HepG2 (cell line): ENCODE data around the gene INHA. TPM values are rescaled to one million over a fixed set of nuclear protein-coding genes. Genes with fewer than 3 reads are reported as not detected.

Experiments used
- ATF1 ChIP-seq: IDR thresholded peaks from 2 replicates; pipeline ENCODE4 v1.6.1; 2016; ENCODE audit warnings: mild to moderate bottlenecking, control low read depth
- CREB1 ChIP-seq, 2 experiments: fragments of 450-650 bp in 1 of 2; IDR thresholded peaks; 2 replicates each; pipeline ENCODE4 v1.6.1; 2016 to 2017; ENCODE audit warnings: control low read depth in 1 of 2, mild to moderate bottlenecking in 1 of 2, missing compliant biosample characterization in 1 of 2, missing genetic modification characterization in 1 of 2
- FOXP1 ChIP-seq, 2 experiments: fragments of 450-650 bp in 1 of 2; IDR thresholded peaks; 2 replicates each; pipeline ENCODE4 v1.6.1; 2017 to 2018; ENCODE audit warnings: antibody characterized with exemption in 1 of 2
- JDP2 ChIP-seq: sonication (generic); formaldehyde crosslinking; IDR thresholded peaks from 2 replicates; pipeline ENCODE4 v1.8.1; 2022; ENCODE audit warnings: missing genetic modification reagents, borderline replicate concordance
- NFIB ChIP-seq: sonication (generic); formaldehyde crosslinking; IDR thresholded peaks from 2 replicates; pipeline ENCODE4 v1.9.0; 2021; ENCODE audit warnings: missing genetic modification reagents, mild to moderate bottlenecking, borderline replicate concordance
- PRPF4 ChIP-seq: fragments of 200-400 bp; formaldehyde crosslinking; IDR thresholded peaks from 2 replicates; pipeline ENCODE4 v1.6.1; 2016; ENCODE audit warnings: low read length, low read depth; ENCODE audit not compliant: poor library complexity, severe bottlenecking
- RERE ChIP-seq: IDR thresholded peaks from 2 replicates; pipeline ENCODE4 v1.6.1; 2016; ENCODE audit warnings: low read depth, missing genetic modification reagents, missing compliant biosample characterization
- SMAD1 ChIP-seq: sonication (generic); formaldehyde crosslinking; IDR thresholded peaks from 2 replicates; pipeline ENCODE4 v1.4.0; 2020; ENCODE audit warnings: missing genetic modification reagents, low read depth, mild to moderate bottlenecking, borderline replicate concordance
- THAP11 ChIP-seq: IDR thresholded peaks from 2 replicates; pipeline ENCODE4 v1.6.1; 2016; ENCODE audit warnings: missing biosample characterization, missing genetic modification reagents
- ZEB1 ChIP-seq: IDR thresholded peaks from 2 replicates; pipeline ENCODE4 v1.6.1; 2012; ENCODE audit warnings: mild to moderate bottlenecking, low read depth, inconsistent platforms; ENCODE audit not compliant: insufficient replicate concordance
- ZFP36 ChIP-seq: fragments of 150-350 bp; IDR thresholded peaks from 2 replicates; pipeline ENCODE4 v1.6.1; 2018; ENCODE audit warnings: borderline replicate concordance, low read length, low read depth; ENCODE audit not compliant: partially characterized antibody
- ZNF660 ChIP-seq: sonication (generic); formaldehyde crosslinking; IDR thresholded peaks from 2 replicates; pipeline ENCODE4 v1.5.1; 2020; ENCODE audit warnings: mild to moderate bottlenecking, low read depth, missing genetic modification reagents, borderline replicate concordance
- ZSCAN30 ChIP-seq: sonication (generic); formaldehyde crosslinking; IDR thresholded peaks from 2 replicates; pipeline ENCODE4 v1.5.0; 2020; ENCODE audit warnings: mild to moderate bottlenecking, missing genetic modification reagents
- polyA plus RNA-seq, 8 experiments: library from polyadenylated mRNA; depleted of rRNA in 3 of 8; stranded (reverse) in 7 of 8; unstranded in 1 of 8; fragments of >200 nt; fragmentation: Illumina TruSeq in 4 of 8; extraction: Trizol in 4 of 8; gene quantifications; 2 replicates each; pipeline versions ENCODE4 v1.2.1 to v1.2.3, GENCODE V29; 2011 to 2016; ENCODE audit warnings: low read depth in 4 of 8, missing spikeins in 1 of 8, mixed read lengths in 1 of 8; ENCODE audit not compliant: insufficient read depth in 1 of 8
- total RNA-seq, 5 experiments: library from RNA; depleted of rRNA; stranded (reverse); fragments of >200 nt; fragmentation: Illumina TruSeq; extraction: Trizol; gene quantifications; 2 replicates each; pipeline ENCODE4 v1.2.3, GENCODE V29; 2016; ENCODE audit warnings: low read depth in 1 of 5
- TF ChIP-seq, protein P1 (sequence below): sonication (generic); formaldehyde crosslinking; IDR thresholded peaks from 2 replicates; pipeline ENCODE4 v1.9.0; 2021; ENCODE audit warnings: missing genetic modification reagents, mild to moderate bottlenecking, borderline replicate concordance
- TF ChIP-seq, protein P2 (sequence below): sonication (generic); formaldehyde crosslinking; IDR thresholded peaks from 2 replicates; pipeline ENCODE4 v1.5.1; 2020; ENCODE audit warnings: missing genetic modification reagents, mild to moderate bottlenecking, borderline replicate concordance
- TF ChIP-seq, protein P3 (sequence below): sonication (generic); formaldehyde crosslinking; IDR thresholded peaks from 2 replicates; pipeline ENCODE4 v1.4.0; 2020; ENCODE audit warnings: missing genetic modification reagents

The INHA gene
- total and polyA plus RNA-seq, 2 of the 13 experiments (the other 11 are each of a cell fraction or from before 2014, with no cell fraction given), result 4.1 to 15.2 TPM

DNA sequence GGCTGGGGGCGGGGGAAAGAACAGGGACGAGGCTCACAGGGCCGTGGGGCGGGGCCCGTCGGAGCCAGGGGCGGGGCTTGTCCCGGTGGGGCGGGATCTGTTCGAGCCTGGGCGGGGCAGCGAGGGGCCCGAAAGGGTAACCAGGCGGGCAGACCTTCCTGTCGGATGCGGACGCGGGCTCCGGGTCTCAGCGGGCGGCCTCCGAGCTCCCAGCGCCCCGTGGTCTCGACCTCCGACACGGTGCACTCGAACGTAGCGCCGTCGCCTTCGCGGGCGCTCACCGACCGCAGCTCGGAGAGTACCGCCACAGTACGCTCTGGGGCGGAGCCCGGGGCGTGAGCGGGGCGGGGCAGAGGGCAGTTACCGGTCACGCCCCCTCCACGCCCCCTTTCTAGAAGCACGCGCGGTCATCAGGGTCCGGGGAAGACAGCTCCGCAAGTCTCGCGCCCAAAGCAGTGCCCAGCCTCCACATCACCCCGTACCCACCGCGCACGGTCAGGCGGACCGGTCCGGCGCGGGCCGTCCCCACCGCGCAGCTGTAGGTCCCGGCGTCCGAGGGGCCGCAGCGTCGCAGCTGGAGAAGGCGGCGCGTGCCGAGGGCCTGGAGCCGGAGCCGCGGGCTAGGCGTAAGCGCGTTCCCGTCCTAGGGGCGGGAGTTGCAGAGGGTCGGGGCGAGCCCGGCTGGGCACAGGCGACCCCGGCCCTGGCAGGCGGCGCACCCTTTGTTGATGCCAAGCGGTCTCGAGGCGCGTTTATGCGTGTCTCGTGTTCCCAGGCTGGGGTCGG, 19.5 kb upstream of the INHA start (continued):
- TF ChIP-seq CREB1 (IDR thresholded peaks at IDR 0.05) (no peak; the same call in 1 of the 2 replicates), CREB1 (CRISPR knock-in tag; IDR thresholded peaks at IDR 0.05) (no peak), PRPF4 (no peak), NFIB (CRISPR knock-in tag) (no peak), ZSCAN30 (CRISPR knock-in tag) (no peak), FOXP1 (IDR thresholded peaks at IDR 0.05) (no peak), FOXP1 (CRISPR knock-in tag; IDR thresholded peaks at IDR 0.05) (no peak), ZNF660 (CRISPR knock-in tag) (no peak), RERE (CRISPR knock-in tag) (no peak), ZFP36 (no peak), SMAD1 (peak; percentile 85), JDP2 (CRISPR knock-in tag) (no peak), ATF1 (CRISPR knock-in tag) (no peak), ZEB1 (no peak), THAP11 (peak; percentile 46)
- TF ChIP-seq, protein P1, sequence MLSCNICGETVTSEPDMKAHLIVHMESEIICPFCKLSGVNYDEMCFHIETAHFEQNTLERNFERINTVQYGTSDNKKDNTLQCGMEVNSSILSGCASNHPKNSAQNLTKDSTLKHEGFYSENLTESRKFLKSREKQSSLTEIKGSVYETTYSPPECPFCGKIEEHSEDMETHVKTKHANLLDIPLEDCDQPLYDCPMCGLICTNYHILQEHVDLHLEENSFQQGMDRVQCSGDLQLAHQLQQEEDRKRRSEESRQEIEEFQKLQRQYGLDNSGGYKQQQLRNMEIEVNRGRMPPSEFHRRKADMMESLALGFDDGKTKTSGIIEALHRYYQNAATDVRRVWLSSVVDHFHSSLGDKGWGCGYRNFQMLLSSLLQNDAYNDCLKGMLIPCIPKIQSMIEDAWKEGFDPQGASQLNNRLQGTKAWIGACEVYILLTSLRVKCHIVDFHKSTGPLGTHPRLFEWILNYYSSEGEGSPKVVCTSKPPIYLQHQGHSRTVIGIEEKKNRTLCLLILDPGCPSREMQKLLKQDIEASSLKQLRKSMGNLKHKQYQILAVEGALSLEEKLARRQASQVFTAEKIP (CRISPR knock-in tag), result no peak
- TF ChIP-seq, protein P2, sequence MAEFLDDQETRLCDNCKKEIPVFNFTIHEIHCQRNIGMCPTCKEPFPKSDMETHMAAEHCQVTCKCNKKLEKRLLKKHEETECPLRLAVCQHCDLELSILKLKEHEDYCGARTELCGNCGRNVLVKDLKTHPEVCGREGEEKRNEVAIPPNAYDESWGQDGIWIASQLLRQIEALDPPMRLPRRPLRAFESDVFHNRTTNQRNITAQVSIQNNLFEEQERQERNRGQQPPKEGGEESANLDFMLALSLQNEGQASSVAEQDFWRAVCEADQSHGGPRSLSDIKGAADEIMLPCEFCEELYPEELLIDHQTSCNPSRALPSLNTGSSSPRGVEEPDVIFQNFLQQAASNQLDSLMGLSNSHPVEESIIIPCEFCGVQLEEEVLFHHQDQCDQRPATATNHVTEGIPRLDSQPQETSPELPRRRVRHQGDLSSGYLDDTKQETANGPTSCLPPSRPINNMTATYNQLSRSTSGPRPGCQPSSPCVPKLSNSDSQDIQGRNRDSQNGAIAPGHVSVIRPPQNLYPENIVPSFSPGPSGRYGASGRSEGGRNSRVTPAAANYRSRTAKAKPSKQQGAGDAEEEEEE, result no peak; the same call in 1 of the 2 replicates
- TF ChIP-seq, protein P3, sequence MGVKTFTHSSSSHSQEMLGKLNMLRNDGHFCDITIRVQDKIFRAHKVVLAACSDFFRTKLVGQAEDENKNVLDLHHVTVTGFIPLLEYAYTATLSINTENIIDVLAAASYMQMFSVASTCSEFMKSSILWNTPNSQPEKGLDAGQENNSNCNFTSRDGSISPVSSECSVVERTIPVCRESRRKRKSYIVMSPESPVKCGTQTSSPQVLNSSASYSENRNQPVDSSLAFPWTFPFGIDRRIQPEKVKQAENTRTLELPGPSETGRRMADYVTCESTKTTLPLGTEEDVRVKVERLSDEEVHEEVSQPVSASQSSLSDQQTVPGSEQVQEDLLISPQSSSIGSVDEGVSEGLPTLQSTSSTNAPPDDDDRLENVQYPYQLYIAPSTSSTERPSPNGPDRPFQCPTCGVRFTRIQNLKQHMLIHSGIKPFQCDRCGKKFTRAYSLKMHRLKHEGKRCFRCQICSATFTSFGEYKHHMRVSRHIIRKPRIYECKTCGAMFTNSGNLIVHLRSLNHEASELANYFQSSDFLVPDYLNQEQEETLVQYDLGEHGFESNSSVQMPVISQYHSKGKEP (CRISPR knock-in tag), result 0 out of 2 replicates have a peak, but pooled peaks have one; percentile 37
